GM12801 (cell line): ENCODE data around the gene INPPL1.

Experiments used
- CTCF ChIP-seq: IDR thresholded peaks from one replicate; pipeline ENCODE4 v1.5.1; 2011; ENCODE audit warnings: control low read depth; ENCODE audit not compliant: insufficient read length; ENCODE audit errors: extremely low read depth

INPPL1 gene, protein sequence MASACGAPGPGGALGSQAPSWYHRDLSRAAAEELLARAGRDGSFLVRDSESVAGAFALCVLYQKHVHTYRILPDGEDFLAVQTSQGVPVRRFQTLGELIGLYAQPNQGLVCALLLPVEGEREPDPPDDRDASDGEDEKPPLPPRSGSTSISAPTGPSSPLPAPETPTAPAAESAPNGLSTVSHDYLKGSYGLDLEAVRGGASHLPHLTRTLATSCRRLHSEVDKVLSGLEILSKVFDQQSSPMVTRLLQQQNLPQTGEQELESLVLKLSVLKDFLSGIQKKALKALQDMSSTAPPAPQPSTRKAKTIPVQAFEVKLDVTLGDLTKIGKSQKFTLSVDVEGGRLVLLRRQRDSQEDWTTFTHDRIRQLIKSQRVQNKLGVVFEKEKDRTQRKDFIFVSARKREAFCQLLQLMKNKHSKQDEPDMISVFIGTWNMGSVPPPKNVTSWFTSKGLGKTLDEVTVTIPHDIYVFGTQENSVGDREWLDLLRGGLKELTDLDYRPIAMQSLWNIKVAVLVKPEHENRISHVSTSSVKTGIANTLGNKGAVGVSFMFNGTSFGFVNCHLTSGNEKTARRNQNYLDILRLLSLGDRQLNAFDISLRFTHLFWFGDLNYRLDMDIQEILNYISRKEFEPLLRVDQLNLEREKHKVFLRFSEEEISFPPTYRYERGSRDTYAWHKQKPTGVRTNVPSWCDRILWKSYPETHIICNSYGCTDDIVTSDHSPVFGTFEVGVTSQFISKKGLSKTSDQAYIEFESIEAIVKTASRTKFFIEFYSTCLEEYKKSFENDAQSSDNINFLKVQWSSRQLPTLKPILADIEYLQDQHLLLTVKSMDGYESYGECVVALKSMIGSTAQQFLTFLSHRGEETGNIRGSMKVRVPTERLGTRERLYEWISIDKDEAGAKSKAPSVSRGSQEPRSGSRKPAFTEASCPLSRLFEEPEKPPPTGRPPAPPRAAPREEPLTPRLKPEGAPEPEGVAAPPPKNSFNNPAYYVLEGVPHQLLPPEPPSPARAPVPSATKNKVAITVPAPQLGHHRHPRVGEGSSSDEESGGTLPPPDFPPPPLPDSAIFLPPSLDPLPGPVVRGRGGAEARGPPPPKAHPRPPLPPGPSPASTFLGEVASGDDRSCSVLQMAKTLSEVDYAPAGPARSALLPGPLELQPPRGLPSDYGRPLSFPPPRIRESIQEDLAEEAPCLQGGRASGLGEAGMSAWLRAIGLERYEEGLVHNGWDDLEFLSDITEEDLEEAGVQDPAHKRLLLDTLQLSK

GRCh38 chr11:72224564-72225410, at the start of gene INPPL1:
INPPL1 (plus strand) TSS chr11:72224767; CDS start chr11:72224985, 218 bp downstream.
- no peak for TF ChIP-seq CTCF

- TF ChIP-seq CTCF = no peak
These were observed 46.9 kb upstream of the INPPL1 start for GRCh38 chr11:72177656-72178055.

DNA sequence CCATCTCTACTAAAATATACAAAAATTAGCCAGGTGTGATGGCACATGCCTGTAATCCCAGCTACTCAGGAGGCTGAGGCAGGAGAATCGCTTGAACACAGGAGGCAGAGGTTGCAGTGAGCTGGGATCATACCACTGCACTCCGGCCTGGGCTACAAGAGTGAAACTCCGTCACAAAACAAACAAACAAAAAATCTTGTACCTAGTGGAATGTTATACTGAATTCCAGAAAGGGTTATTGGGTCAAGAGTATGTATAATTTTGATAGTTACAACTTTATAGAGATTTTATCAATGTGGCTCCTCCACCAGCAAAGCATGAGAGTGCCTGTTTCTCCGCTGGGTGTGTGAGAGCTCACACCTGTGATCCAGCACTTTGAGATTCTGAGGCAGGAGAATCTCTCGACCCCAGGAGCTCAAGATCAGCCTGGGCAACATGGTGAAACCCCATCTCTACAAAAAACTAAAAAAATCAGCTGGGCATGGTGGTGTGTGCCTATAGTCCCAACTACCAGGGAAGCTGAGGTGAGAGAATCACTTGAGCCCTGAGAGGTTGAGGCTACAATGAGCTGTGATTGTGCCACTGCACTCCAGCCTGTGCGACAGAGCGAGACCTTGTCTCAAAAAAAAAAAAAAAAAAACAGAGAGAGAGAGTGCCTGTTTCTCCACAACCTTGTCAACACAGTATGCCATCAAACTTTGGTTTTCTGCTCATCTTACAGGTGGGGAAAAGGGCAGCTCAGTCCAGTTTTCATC, 45.3 kb upstream of the INPPL1 start:
- no peak for TF ChIP-seq CTCF

GRCh38 chr11:72179804-72180396, 44.7 kb upstream of the INPPL1 start:
- TF ChIP-seq CTCF = no peak

- no peak for TF ChIP-seq CTCF
These were observed 36.3 kb upstream of the INPPL1 start for GRCh38 chr11:72188267-72188666.
